Fibroblast of lung (primary cell): ENCODE measurements around the gene NT5E. TPM values are rescaled to one million over a fixed set of nuclear protein-coding genes. Genes with fewer than 3 reads are reported as not detected.
A peak's percentile ranks its signal among the peaks of the same experiment; 100 is the strongest.

Experiments used
- DNase-seq, 2 donors: peaks; one replicate each; pipeline versions ENCODE4 v3.0.0 to v3.0.0-alpha.2; 2010; ENCODE audit warnings: low read depth in 2 of 2
- H2AFZ ChIP-seq: 2 replicates; pipeline ENCODE4 v1.5.1; 2012; ENCODE audit warnings: low read length, control low read depth, inconsistent platforms
- H3K27ac ChIP-seq: 2 replicates; pipeline ENCODE4 v1.5.1; 2011; ENCODE audit warnings: low read length, control low read depth; ENCODE audit not compliant: insufficient read depth
- H3K27me3 ChIP-seq: 2 replicates; pipeline ENCODE4 v1.5.1; 2011; ENCODE audit warnings: mild to moderate bottlenecking, low read length; ENCODE audit not compliant: control insufficient read depth, insufficient read depth
- H3K36me3 ChIP-seq: 2 replicates; pipeline ENCODE4 v1.5.1; 2011; ENCODE audit warnings: low read length; ENCODE audit not compliant: control insufficient read depth, insufficient read depth
- H3K4me1 ChIP-seq: 2 replicates; pipeline ENCODE4 v1.5.1; 2011; ENCODE audit warnings: low read length; ENCODE audit not compliant: control insufficient read depth, insufficient read depth; ENCODE audit errors: extremely low read depth
- H3K4me2 ChIP-seq: 2 replicates; pipeline ENCODE4 v1.5.1; 2011; ENCODE audit warnings: low read length, control low read depth; ENCODE audit not compliant: insufficient read depth; ENCODE audit errors: extremely low read depth
- H3K4me3 ChIP-seq, 4 experiments: fragments of 200-600 bp in 1 of 4; sonication (generic) in 1 of 4; replicated peaks in 1 of 4; 2 replicates each; pipeline ENCODE4 v1.5.1; 2011 to 2016; ENCODE audit warnings: low read length in 4 of 4, low read depth in 3 of 4, mild to moderate bottlenecking in 3 of 4, control low read depth in 2 of 4, inconsistent platforms in 1 of 4, mixed read lengths in 1 of 4; ENCODE audit not compliant: insufficient read depth in 1 of 4; ENCODE audit errors: control extremely low read depth in 1 of 4
- H3K79me2 ChIP-seq: 2 replicates; pipeline ENCODE4 v1.5.1; 2012; ENCODE audit warnings: mild to moderate bottlenecking, low read length, inconsistent platforms; ENCODE audit not compliant: control insufficient read depth, insufficient read depth
- H3K9ac ChIP-seq: 2 replicates; pipeline ENCODE4 v1.5.1; 2011; ENCODE audit warnings: mild to moderate bottlenecking, low read length, control low read depth; ENCODE audit not compliant: insufficient read depth
- H3K9me3 ChIP-seq: 2 replicates; pipeline ENCODE4 v1.5.1; 2012; ENCODE audit warnings: low read depth, low read length; ENCODE audit not compliant: control insufficient read depth, insufficient read depth
- H4K20me1 ChIP-seq: 2 replicates; pipeline ENCODE4 v1.5.1; 2011; ENCODE audit warnings: low read length; ENCODE audit not compliant: control insufficient read depth, insufficient read depth; ENCODE audit errors: extremely low read depth
- CTCF ChIP-seq, 2 donors: IDR thresholded peaks in 1 of 2; conservative IDR thresholded peaks in 1 of 2; 1 replicate in 1 of 2; 2 replicates in 1 of 2; pipeline ENCODE4 v1.5.1; 2011 to 2012; ENCODE audit warnings: low read length in 2 of 2, control low read depth in 1 of 2, inconsistent platforms in 1 of 2, low read depth in 1 of 2, mild to moderate bottlenecking in 1 of 2
- EZH2 ChIP-seq: IDR thresholded peaks from 2 replicates; pipeline ENCODE4 v1.5.1; 2012; ENCODE audit warnings: low read length, control low read depth, mild to moderate bottlenecking; ENCODE audit errors: missing control alignments
- polyA minus RNA-seq: library from RNA; depleted of rRNA, polyadenylated mRNA; stranded (reverse); fragments of >200 nt; gene quantifications from 2 replicates; pipeline ENCODE4 v1.2.3, GENCODE V29; 2011; ENCODE audit warnings: low replicate concordance
- polyA plus RNA-seq, 2 donors: library from polyadenylated mRNA; depleted of rRNA in 1 of 2; stranded (reverse) in 1 of 2; unstranded in 1 of 2; fragments of >200 nt; gene quantifications; 2 replicates each; pipeline ENCODE4 v1.2.1, GENCODE V29; 2011 to 2012; ENCODE audit warnings: missing spikeins in 1 of 2
- total RNA-seq: library from RNA; depleted of rRNA; stranded (reverse); fragments of >200 nt; gene quantifications from 2 replicates; pipeline ENCODE4 v1.2.1, GENCODE V29; 2014

Gene NT5E
- 111 and 257 TPM in 2 replicates for total RNA-seq
- polyA plus RNA-seq = 217 and 324 TPM in 2 replicates
- polyA plus RNA-seq (2012) = 125 and 203 TPM in 2 replicates
- polyA minus RNA-seq = 43.7 and 113 TPM in 2 replicates

- no peak for TF ChIP-seq EZH2
- TF ChIP-seq CTCF (conservative IDR thresholded peaks at IDR 0.05 in 1 of 2, IDR thresholded peaks at IDR 0.05 in 1 of 2; ENCODE audit: low read depth in 1 of 2, low read length in 2 of 2) = peak in 1 of 2 donors; percentile 0
- H4K20me1 ChIP-seq = no peaks in the 10 kb centered on the region
- peaks cover 11% of the 10 kb centered on the region for H3K4me1 ChIP-seq
- H3K36me3 ChIP-seq = no peaks in the 10 kb centered on the region
- peak within 1 kb of the TSS; percentile 28 for H2AFZ ChIP-seq
- peaks cover 70% of the 10 kb centered on the region for H3K79me2 ChIP-seq
- H3K4me3 ChIP-seq = peak within 1 kb of the TSS; percentile 79 to 99 (median 89)
- no peaks in the 10 kb centered on the region for H3K9me3 ChIP-seq
- H3K4me2 ChIP-seq = peak within 1 kb of the TSS; percentile 86
- DNase-seq = peak; percentile 75 to 81
- peak within 1 kb of the TSS; percentile 91 for H3K9ac ChIP-seq
- peak within 1 kb of the TSS; percentile 95 for H3K27ac ChIP-seq
- H3K27me3 ChIP-seq = no peaks in the 10 kb centered on the region
Measured at GRCh38 chr6:85449818-85450759, at the start of gene NT5E. TSS of gene NT5E (plus strand) at chr6:85450083. CDS start at chr6:85450140, 57 bp downstream.

- Histone ChIP-seq H3K79me2 (no peaks in the 10 kb centered on the region), H3K27ac (no peak overlapping the region), H3K36me3 (no peaks in the 10 kb centered on the region), H3K27me3 (no peaks in the 10 kb centered on the region), H3K9me3 (no peaks in the 10 kb centered on the region), H3K4me1 (peaks cover 13% of the 10 kb centered on the region), H3K4me3 (no peak overlapping the region), H4K20me1 (no peaks in the 10 kb centered on the region), H3K4me2 (no peak overlapping the region), H3K9ac (no peak overlapping the region), H2AFZ (no peak overlapping the region)
- no peak for DNase-seq
- no peak for TF ChIP-seq EZH2
Measured at GRCh38 chr6:85400331-85400730, 49.6 kb upstream of the NT5E start.

GRCh38 chr6:85401186-85402021 lies 48.5 kb upstream of the NT5E start:
- Histone ChIP-seq H3K79me2 (no peaks in the 10 kb centered on the region), H3K4me2 (no peak overlapping the region), H3K36me3 (no peaks in the 10 kb centered on the region), H2AFZ (peak overlapping the region; percentile 12), H3K4me3 (no peak overlapping the region), H3K27me3 (no peaks in the 10 kb centered on the region), H3K9ac (no peak overlapping the region), H4K20me1 (no peaks in the 10 kb centered on the region), H3K4me1 (peaks cover 21% of the 10 kb centered on the region), H3K9me3 (no peaks in the 10 kb centered on the region), H3K27ac (peak overlapping the region; percentile 87)
- DNase-seq = no peak
- TF ChIP-seq EZH2 = no peak
- TF ChIP-seq CTCF (conservative IDR thresholded peaks at IDR 0.05 in 1 of 2, IDR thresholded peaks at IDR 0.05 in 1 of 2; ENCODE audit: low read depth in 1 of 2, low read length in 2 of 2) = no peak
